GM12878 (cell line): ENCODE results near the gene RNF148. TPM values are rescaled to one million over a fixed set of nuclear protein-coding genes. Genes with fewer than 3 reads are reported as not detected.

Experiments
- ASH2L ChIP-seq: fragments of 300-600, 200-600 bp; sonication (generic); IDR thresholded peaks from 2 replicates; pipeline ENCODE4 v1.6.1; 2017; ENCODE audit warnings: low read depth, mild to moderate bottlenecking, borderline replicate concordance
- BHLHE40 ChIP-seq, 2 experiments: fragments of 450-650 bp in 1 of 2; IDR thresholded peaks; 2 replicates each; pipeline ENCODE4 v1.6.1; 2011 to 2017; ENCODE audit warnings: low read depth in 2 of 2, borderline replicate concordance in 1 of 2, improper control_type of control experiment in 1 of 2, low read length in 1 of 2, mild to moderate bottlenecking in 1 of 2
- CBX5 ChIP-seq: sonication (generic); IDR thresholded peaks from 2 replicates; pipeline ENCODE4 v1.6.1; 2016; ENCODE audit warnings: low read depth, moderate library complexity, mild to moderate bottlenecking, inconsistent platforms
- IKZF1 ChIP-seq: fragments of 450-650 bp; conservative IDR thresholded peaks from 2 replicates; pipeline ENCODE4 v1.6.1; 2017; ENCODE audit warnings: antibody characterized with exemption, mild to moderate bottlenecking
- MEF2B ChIP-seq: fragments of 450-650 bp; IDR thresholded peaks from 2 replicates; pipeline ENCODE4 v1.6.1; 2018; ENCODE audit warnings: mild to moderate bottlenecking, moderate library complexity; ENCODE audit not compliant: partially characterized antibody, poor library complexity, severe bottlenecking
- NFYB ChIP-seq: IDR thresholded peaks from 2 replicates; pipeline ENCODE4 v1.6.1; 2011; ENCODE audit warnings: low read depth, mild to moderate bottlenecking, low read length, improper control_type of control experiment, moderate library complexity; ENCODE audit not compliant: insufficient read depth
- NRF1 ChIP-seq: conservative IDR thresholded peaks from 2 replicates; pipeline ENCODE4 v1.6.1; 2011; ENCODE audit warnings: mild to moderate bottlenecking, low read depth, low read length, improper control_type of control experiment
- RAD51 ChIP-seq: fragments of 450-650 bp; IDR thresholded peaks from 2 replicates; pipeline ENCODE4 v1.6.1; 2016; ENCODE audit warnings: moderate library complexity, mild to moderate bottlenecking, inconsistent platforms
- SMAD1 ChIP-seq: fragments of 450-650 bp; IDR thresholded peaks from 2 replicates; pipeline ENCODE4 v1.6.1; 2018; ENCODE audit warnings: mild to moderate bottlenecking, low read depth; ENCODE audit not compliant: partially characterized antibody
- STAT1 ChIP-seq: fragments of 450-650 bp; conservative IDR thresholded peaks from 2 replicates; pipeline ENCODE4 v1.6.1; 2014; ENCODE audit warnings: antibody characterized with exemption, mild to moderate bottlenecking
- STAT3 ChIP-seq: IDR thresholded peaks from 2 replicates; pipeline ENCODE4 v1.6.1; 2011; ENCODE audit warnings: low read depth, low read length, improper control_type of control experiment
- ZNF207 ChIP-seq: fragments of 450-650 bp; IDR thresholded peaks from 2 replicates; pipeline ENCODE4 v1.6.1; 2014; ENCODE audit warnings: antibody characterized with exemption, mild to moderate bottlenecking, borderline replicate concordance
- ZNF217 ChIP-seq: fragments of 450-650 bp; IDR thresholded peaks from 2 replicates; pipeline ENCODE4 v1.6.1; 2017; ENCODE audit warnings: antibody characterized with exemption, mild to moderate bottlenecking
- ZNF384 ChIP-seq: IDR thresholded peaks from 2 replicates; pipeline ENCODE4 v1.6.1; 2012; ENCODE audit warnings: low read depth, mild to moderate bottlenecking, low read length, improper control_type of control experiment, borderline replicate concordance
- polyA plus RNA-seq, 11 experiments: library from polyadenylated mRNA; depleted of rRNA in 4 of 11; unstranded in 6 of 11; stranded (reverse) in 5 of 11; fragments of >200 nt; fragmentation: Nextera tagmentation in 4 of 11; fragmentation: Illumina TruSeq in 1 of 11; extraction: Ambion mirVana in 4 of 11; extraction: Trizol in 1 of 11; gene quantifications; 1 replicate in 1 of 11; 2 replicates in 10 of 11; pipeline versions ENCODE4 v1.2.1 to v1.2.3, GENCODE V29; 2011 to 2016; ENCODE audit warnings: inconsistent platforms in 2 of 11, missing spikeins in 2 of 11, low read depth in 1 of 11
- total RNA-seq, 4 experiments: library from RNA; depleted of rRNA in 3 of 4; stranded (reverse); fragments of >200 nt in 3 of 4; fragmentation: Illumina TruSeq in 1 of 4; extraction: Trizol in 1 of 4; gene quantifications; 2 replicates each; pipeline versions ENCODE4 v1.2.1 to v1.2.3, GENCODE V29; 2013 to 2021
- TF ChIP-seq, protein P1 (sequence below): IDR thresholded peaks from 2 replicates; pipeline ENCODE4 v1.6.1; 2011; ENCODE audit warnings: borderline replicate concordance, low read depth, mild to moderate bottlenecking, moderate library complexity, low read length; ENCODE audit not compliant: insufficient read depth, poor library complexity, severe bottlenecking
- TF ChIP-seq, protein P2 (sequence below): IDR thresholded peaks from 2 replicates; pipeline ENCODE4 v1.6.1; 2012; ENCODE audit warnings: low read length, inconsistent platforms
- TF ChIP-seq, protein P3 (sequence below): fragments of 450-650 bp; IDR thresholded peaks from 2 replicates; pipeline ENCODE4 v1.6.1; 2017; ENCODE audit warnings: mild to moderate bottlenecking, moderate library complexity
- TF ChIP-seq, protein P4 (sequence below): IDR thresholded peaks from 2 replicates; pipeline ENCODE4 v1.6.1; 2011; ENCODE audit warnings: mild to moderate bottlenecking, low read depth, low read length, moderate library complexity; ENCODE audit not compliant: insufficient replicate concordance
- TF ChIP-seq, protein P5 (sequence below): fragments of 450-650 bp; IDR thresholded peaks from 2 replicates; pipeline ENCODE4 v1.6.1; 2016; ENCODE audit warnings: mild to moderate bottlenecking

RNF148 gene
- total and polyA plus RNA-seq, 10 of the 15 experiments (the other 5 are each of a cell fraction or from before 2014, with no cell fraction given): 0.06 to 0.22 (median 0.17) TPM; not detected in 7

DNA sequence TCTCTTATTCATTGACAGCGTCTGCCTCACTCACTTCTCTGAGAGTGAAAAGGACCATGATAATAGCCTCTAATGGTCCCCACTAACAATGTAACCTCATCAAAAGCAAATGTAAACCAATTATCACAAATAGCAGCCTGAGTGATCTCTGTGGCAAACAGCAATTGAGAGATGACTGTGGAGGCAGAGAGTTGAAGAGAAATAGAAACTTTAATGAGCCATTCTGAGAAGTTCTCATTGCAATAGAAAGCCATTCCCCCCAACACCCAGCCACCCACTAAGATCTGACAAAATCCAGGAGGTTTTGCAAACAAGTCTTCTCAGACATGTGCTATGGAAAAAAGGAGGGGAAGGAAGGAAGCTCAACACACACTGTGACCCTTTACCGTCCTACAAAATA, 44.2 kb upstream of the RNF148 start (continued):
- TF ChIP-seq, protein P1, sequence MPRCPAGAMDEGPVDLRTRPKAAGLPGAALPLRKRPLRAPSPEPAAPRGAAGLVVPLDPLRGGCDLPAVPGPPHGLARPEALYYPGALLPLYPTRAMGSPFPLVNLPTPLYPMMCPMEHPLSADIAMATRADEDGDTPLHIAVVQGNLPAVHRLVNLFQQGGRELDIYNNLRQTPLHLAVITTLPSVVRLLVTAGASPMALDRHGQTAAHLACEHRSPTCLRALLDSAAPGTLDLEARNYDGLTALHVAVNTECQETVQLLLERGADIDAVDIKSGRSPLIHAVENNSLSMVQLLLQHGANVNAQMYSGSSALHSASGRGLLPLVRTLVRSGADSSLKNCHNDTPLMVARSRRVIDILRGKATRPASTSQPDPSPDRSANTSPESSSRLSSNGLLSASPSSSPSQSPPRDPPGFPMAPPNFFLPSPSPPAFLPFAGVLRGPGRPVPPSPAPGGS: no peak
- TF ChIP-seq ZNF217 (peak; percentile 71; the same call in 1 of the 2 replicates), BHLHE40 (IDR thresholded peaks at IDR 0.05; ENCODE audit: borderline replicate concordance in 1 of 2, low read depth in 2 of 2, low read length in 1 of 2) (peak in 1 of 2 experiments; percentile 35; a peak in 1 of 4 replicates), RAD51 (no peak), CBX5 (no peak), STAT1 (no peak), SMAD1 (no peak), IKZF1 (peak; percentile 59), STAT3 (no peak), ZNF207 (no peak), MEF2B (peak; percentile 71), ZNF384 (no peak), NFYB (no peak), ASH2L (no peak), NRF1 (no peak)
- TF ChIP-seq, protein P2, sequence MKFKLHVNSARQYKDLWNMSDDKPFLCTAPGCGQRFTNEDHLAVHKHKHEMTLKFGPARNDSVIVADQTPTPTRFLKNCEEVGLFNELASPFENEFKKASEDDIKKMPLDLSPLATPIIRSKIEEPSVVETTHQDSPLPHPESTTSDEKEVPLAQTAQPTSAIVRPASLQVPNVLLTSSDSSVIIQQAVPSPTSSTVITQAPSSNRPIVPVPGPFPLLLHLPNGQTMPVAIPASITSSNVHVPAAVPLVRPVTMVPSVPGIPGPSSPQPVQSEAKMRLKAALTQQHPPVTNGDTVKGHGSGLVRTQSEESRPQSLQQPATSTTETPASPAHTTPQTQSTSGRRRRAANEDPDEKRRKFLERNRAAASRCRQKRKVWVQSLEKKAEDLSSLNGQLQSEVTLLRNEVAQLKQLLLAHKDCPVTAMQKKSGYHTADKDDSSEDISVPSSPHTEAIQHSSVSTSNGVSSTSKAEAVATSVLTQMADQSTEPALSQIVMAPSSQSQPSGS: no peak
- TF ChIP-seq, protein P3, sequence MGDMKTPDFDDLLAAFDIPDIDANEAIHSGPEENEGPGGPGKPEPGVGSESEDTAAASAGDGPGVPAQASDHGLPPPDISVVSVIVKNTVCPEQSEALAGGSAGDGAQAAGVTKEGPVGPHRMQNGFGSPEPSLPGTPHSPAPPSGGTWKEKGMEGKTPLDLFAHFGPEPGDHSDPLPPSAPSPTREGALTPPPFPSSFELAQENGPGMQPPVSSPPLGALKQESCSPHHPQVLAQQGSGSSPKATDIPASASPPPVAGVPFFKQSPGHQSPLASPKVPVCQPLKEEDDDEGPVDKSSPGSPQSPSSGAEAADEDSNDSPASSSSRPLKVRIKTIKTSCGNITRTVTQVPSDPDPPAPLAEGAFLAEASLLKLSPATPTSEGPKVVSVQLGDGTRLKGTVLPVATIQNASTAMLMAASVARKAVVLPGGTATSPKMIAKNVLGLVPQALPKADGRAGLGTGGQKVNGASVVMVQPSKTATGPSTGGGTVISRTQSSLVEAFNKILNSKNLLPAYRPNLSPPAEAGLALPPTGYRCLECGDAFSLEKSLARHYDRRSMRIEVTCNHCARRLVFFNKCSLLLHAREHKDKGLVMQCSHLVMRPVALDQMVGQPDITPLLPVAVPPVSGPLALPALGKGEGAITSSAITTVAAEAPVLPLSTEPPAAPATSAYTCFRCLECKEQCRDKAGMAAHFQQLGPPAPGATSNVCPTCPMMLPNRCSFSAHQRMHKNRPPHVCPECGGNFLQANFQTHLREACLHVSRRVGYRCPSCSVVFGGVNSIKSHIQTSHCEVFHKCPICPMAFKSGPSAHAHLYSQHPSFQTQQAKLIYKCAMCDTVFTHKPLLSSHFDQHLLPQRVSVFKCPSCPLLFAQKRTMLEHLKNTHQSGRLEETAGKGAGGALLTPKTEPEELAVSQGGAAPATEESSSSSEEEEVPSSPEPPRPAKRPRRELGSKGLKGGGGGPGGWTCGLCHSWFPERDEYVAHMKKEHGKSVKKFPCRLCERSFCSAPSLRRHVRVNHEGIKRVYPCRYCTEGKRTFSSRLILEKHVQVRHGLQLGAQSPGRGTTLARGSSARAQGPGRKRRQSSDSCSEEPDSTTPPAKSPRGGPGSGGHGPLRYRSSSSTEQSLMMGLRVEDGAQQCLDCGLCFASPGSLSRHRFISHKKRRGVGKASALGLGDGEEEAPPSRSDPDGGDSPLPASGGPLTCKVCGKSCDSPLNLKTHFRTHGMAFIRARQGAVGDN: no peak
- TF ChIP-seq, protein P4, sequence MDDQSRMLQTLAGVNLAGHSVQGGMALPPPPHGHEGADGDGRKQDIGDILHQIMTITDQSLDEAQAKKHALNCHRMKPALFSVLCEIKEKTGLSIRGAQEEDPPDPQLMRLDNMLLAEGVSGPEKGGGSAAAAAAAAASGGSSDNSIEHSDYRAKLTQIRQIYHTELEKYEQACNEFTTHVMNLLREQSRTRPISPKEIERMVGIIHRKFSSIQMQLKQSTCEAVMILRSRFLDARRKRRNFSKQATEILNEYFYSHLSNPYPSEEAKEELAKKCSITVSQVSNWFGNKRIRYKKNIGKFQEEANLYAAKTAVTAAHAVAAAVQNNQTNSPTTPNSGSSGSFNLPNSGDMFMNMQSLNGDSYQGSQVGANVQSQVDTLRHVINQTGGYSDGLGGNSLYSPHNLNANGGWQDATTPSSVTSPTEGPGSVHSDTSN: no peak
- TF ChIP-seq, protein P5, sequence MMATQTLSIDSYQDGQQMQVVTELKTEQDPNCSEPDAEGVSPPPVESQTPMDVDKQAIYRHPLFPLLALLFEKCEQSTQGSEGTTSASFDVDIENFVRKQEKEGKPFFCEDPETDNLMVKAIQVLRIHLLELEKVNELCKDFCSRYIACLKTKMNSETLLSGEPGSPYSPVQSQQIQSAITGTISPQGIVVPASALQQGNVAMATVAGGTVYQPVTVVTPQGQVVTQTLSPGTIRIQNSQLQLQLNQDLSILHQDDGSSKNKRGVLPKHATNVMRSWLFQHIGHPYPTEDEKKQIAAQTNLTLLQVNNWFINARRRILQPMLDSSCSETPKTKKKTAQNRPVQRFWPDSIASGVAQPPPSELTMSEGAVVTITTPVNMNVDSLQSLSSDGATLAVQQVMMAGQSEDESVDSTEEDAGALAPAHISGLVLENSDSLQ: 0 out of 2 replicates have a peak, but pooled peaks have one; percentile 24
